ENCODE results near the gene ELOVL3.
"Not testable (repeated sequence)": the region's sequence is repeated elsewhere in the genome, so short reads cannot be mapped to it uniquely, and the experiment has no call there.

The ELOVL3 gene

GRCh38 chr10:102225646-102226541, at the start of gene ELOVL3:
TSS of gene ELOVL3 (plus strand) at chr10:102226299. CDS start at chr10:102226549, 250 bp downstream.
- peak within 1 kb of the TSS; percentile 54 for H3K4me3 ChIP-seq
- peak; percentile 91 for DNase-seq (ENCODE audit: low spot score)
- H3K27ac ChIP-seq = peak within 1 kb of the TSS; percentile 14 to 34
- TF ChIP-seq CTCF (IDR thresholded peaks at IDR 0.05) = no peak

- no peak overlapping the region for H3K4me3 ChIP-seq
- H3K27ac ChIP-seq = no peak overlapping the region
- peak; percentile 17 for DNase-seq (ENCODE audit: low spot score)
- no peak for TF ChIP-seq CTCF (IDR thresholded peaks at IDR 0.05)
These were observed 41.5 kb upstream of the ELOVL3 start for GRCh38 chr10:102184606-102185005.

- DNase-seq (ENCODE audit: low spot score) = peak; percentile 4
- H3K27ac ChIP-seq = no peak overlapping the region
- no peak overlapping the region for H3K4me3 ChIP-seq
- no peak for TF ChIP-seq CTCF (IDR thresholded peaks at IDR 0.05)
These were observed 40.8 kb upstream of the ELOVL3 start for GRCh38 chr10:102185272-102185671.

GRCh38 chr10:102185811-102186527, 40.1 kb upstream of the ELOVL3 start:
- Histone ChIP-seq H3K27ac (no peak overlapping the region), H3K4me3 (no peak overlapping the region)
- DNase-seq (ENCODE audit: low spot score) = peak; percentile 47
- no peak for TF ChIP-seq CTCF (IDR thresholded peaks at IDR 0.05)

DNA sequence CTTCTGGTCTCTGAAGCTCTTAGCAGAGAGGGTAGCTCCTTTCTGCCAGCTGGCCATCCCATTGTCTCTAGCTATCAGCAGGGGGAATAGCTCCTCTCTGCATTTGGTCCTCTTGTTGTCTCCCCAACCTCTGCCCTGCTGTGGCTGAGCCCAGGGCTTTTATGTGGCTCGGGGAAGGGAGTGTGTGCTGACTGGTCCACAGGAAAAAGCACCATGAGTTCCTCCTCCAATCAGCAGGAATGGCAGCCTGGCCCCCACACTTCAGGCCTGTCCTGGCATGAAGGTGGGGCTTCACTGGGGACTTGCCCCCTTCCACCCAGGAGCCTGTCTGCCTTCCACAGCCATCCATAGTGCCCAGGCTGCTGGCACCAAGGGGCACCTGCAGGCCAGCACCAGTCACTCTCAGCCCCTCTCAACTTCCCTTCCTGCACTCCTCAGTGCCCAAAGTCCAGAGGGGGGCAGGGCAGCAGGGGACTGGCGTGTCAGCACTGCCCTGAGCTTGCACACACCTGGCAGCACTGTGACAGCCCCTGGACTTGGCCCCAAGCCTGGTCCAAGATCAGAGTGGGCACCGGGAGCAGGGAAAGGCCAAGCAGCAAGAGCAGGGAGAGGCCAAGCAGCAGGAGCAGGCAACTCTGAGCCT, 37.7 kb upstream of the ELOVL3 start:
- Histone ChIP-seq H3K4me3 (no peak overlapping the region), H3K27ac (no peak overlapping the region)
- no peak for DNase-seq (ENCODE audit: low spot score)
- TF ChIP-seq CTCF (IDR thresholded peaks at IDR 0.05) = no peak

- H3K4me3 ChIP-seq, H3K27ac ChIP-seq: not testable (repeated sequence)
- peak; percentile 24 for DNase-seq (ENCODE audit: low spot score)
These were observed 36.9 kb upstream of the ELOVL3 start for GRCh38 chr10:102188941-102189898.

Data from coronary artery (tissue), 2 donors.